Ishikawa (cell line): ENCODE results near the gene ASB6.

Experiments
- CEBPB ChIP-seq: IDR thresholded peaks from 2 replicates; pipeline ENCODE4 v1.6.1; 2012
- CREB1 ChIP-seq: IDR thresholded peaks from 2 replicates; pipeline ENCODE4 v1.6.1; 2012; ENCODE audit warnings: low read depth
- EGR1 ChIP-seq: IDR thresholded peaks from 2 replicates; pipeline ENCODE4 v1.6.1; 2012
- EP300 ChIP-seq: IDR thresholded peaks from 2 replicates; pipeline ENCODE4 v1.6.1; 2012; ENCODE audit warnings: borderline replicate concordance
- FOXM1 ChIP-seq: IDR thresholded peaks from 2 replicates; pipeline ENCODE4 v1.6.1; 2012; ENCODE audit warnings: low read depth, borderline replicate concordance
- MAX ChIP-seq: IDR thresholded peaks from 2 replicates; pipeline ENCODE4 v1.6.1; 2012
- NFIC ChIP-seq: IDR thresholded peaks from 2 replicates; pipeline ENCODE4 v1.6.1; 2012
- RAD21 ChIP-seq: IDR thresholded peaks from 2 replicates; pipeline ENCODE4 v1.6.1; 2012; ENCODE audit warnings: low read depth
- REST ChIP-seq: IDR thresholded peaks from 2 replicates; pipeline ENCODE4 v1.6.1; 2012; ENCODE audit warnings: low read depth, mild to moderate bottlenecking
- TAF1 ChIP-seq: IDR thresholded peaks from 2 replicates; pipeline ENCODE4 v1.6.1; 2012; ENCODE audit warnings: low read depth, mild to moderate bottlenecking
- TCF12 ChIP-seq: IDR thresholded peaks from 2 replicates; pipeline ENCODE4 v1.6.1; 2012; ENCODE audit warnings: low read depth
- TEAD4 ChIP-seq: IDR thresholded peaks from 2 replicates; pipeline ENCODE4 v1.6.1; 2012
- USF1 ChIP-seq: IDR thresholded peaks from 2 replicates; pipeline ENCODE4 v1.6.1; 2012
- YY1 ChIP-seq: IDR thresholded peaks from 2 replicates; pipeline ENCODE4 v1.6.1; 2012; ENCODE audit warnings: low read depth
- ZBTB7A ChIP-seq: IDR thresholded peaks from 2 replicates; pipeline ENCODE4 v1.6.1; 2012; ENCODE audit warnings: low read depth

Gene ASB6

GRCh38 chr9:129630967-129631673, 10.8 kb downstream of the ASB6 start:
- TF ChIP-seq TEAD4 (no peak), TCF12 (no peak), TAF1 (no peak), EGR1 (no peak), EP300 (no peak), YY1 (no peak), REST (no peak), CREB1 (no peak), NFIC (no peak; the same call in 1 of the 2 replicates), CEBPB (no peak), RAD21 (no peak), MAX (no peak), USF1 (no peak), FOXM1 (no peak), ZBTB7A (no peak)

- TF ChIP-seq EP300, result no peak
- TF ChIP-seq NFIC, result no peak
- no peak for TF ChIP-seq REST
- TF ChIP-seq FOXM1, result no peak
- TF ChIP-seq RAD21, result no peak
- no peak for TF ChIP-seq ZBTB7A
These were observed 12.6 kb downstream of the ASB6 start for GRCh38 chr9:129629251-129629820.

- TF ChIP-seq YY1, result no peak
- TF ChIP-seq EP300, result no peak
- TF ChIP-seq TEAD4, result no peak
- no peak for TF ChIP-seq ZBTB7A
- no peak for TF ChIP-seq USF1
- TF ChIP-seq TCF12, result no peak
- no peak for TF ChIP-seq EGR1
- no peak for TF ChIP-seq MAX
- TF ChIP-seq FOXM1, result no peak
- no peak for TF ChIP-seq CREB1
These were observed 13.2 kb downstream of the ASB6 start for GRCh38 chr9:129628709-129629108.

GRCh38 chr9:129627556-129628440, 14.2 kb downstream of the ASB6 start:
- no peak for TF ChIP-seq NFIC
- no peak for TF ChIP-seq CEBPB
- no peak for TF ChIP-seq REST
- no peak for TF ChIP-seq MAX
- TF ChIP-seq EP300, result no peak
- TF ChIP-seq YY1, result no peak
- TF ChIP-seq FOXM1, result no peak
- no peak for TF ChIP-seq TCF12
- TF ChIP-seq TAF1, result no peak
- no peak for TF ChIP-seq EGR1
- TF ChIP-seq CREB1, result no peak
- no peak for TF ChIP-seq RAD21
- TF ChIP-seq USF1, result no peak
- no peak for TF ChIP-seq ZBTB7A
- TF ChIP-seq TEAD4, result no peak
